Measurements from ENCODE around the gene ARMC9. TPM values are rescaled to one million over a fixed set of nuclear protein-coding genes. Genes with fewer than 3 reads are reported as not detected.
A peak's percentile ranks its signal among the peaks of the same experiment; 100 is the strongest.
"Not testable (repeated sequence)": the region's sequence is repeated elsewhere in the genome, so short reads cannot be mapped to it uniquely, and the experiment has no call there.

The ARMC9 gene
- total RNA-seq, 2 donors from 2014 or later = 6.9 to 10.1 TPM

- no peak for DNase-seq
- peaks cover 83% of the 10 kb centered on the region for H3K4me1 ChIP-seq
- H3K9me3 ChIP-seq = no peaks in the 10 kb centered on the region
- peaks cover 3% of the 10 kb centered on the region in 2 donors for H3K36me3 ChIP-seq (replicated peaks in 1 of 2; ENCODE audit: insufficient read depth in 1 of 2, low read depth in 2 of 2)
- 70 to 73% methylated on average over 16 to 27 of the region's 27 CpGs for WGBS, 2 donors
- no peak for TF ChIP-seq CTCF (IDR thresholded peaks at IDR 0.05)
- TF ChIP-seq POLR2A (IDR thresholded peaks at IDR 0.05) = no peak
- no peaks in the 10 kb centered on the region for H3K27me3 ChIP-seq
- H3K4me3 ChIP-seq = no peak overlapping the region
- ATAC-seq = no peak
- intact Hi-C loops (cut with DNase I) = loop anchor here (10.0 kb wide), 1 partner anchor 164 kb away; no protein-coding TSS in a partner anchor
- peak overlapping the region in 3 of 4 donors; percentile 84 to 96 (median 91) for H3K27ac ChIP-seq
Observed at GRCh38 chr2:231398585-231398984, 200.2 kb downstream of the ARMC9 start.

- ATAC-seq = no peak
- intact Hi-C loops (cut with DNase I) = loop anchor here (10.0 kb wide), 1 partner anchor 164 kb away; no protein-coding TSS in a partner anchor
- peaks cover 85% of the 10 kb centered on the region for H3K4me1 ChIP-seq
- TF ChIP-seq CTCF (IDR thresholded peaks at IDR 0.05) (no peak), POLR2A (IDR thresholded peaks at IDR 0.05) (no peak)
- no peak overlapping the region for H3K4me3 ChIP-seq
- 62 to 77% methylated on average over 6 to 20 of the region's 23 CpGs for WGBS, 2 donors
- no peaks in the 10 kb centered on the region for H3K27me3 ChIP-seq
- no peaks in the 10 kb centered on the region for H3K9me3 ChIP-seq
- no peak for DNase-seq
- peak overlapping the region; percentile 77 to 96 (median 88) for H3K27ac ChIP-seq
- peaks cover 3% of the 10 kb centered on the region in 2 donors for H3K36me3 ChIP-seq (replicated peaks in 1 of 2; ENCODE audit: insufficient read depth in 1 of 2, low read depth in 2 of 2)
Observed at GRCh38 chr2:231399046-231399852, 200.8 kb downstream of the ARMC9 start.

GRCh38 chr2:231399853-231400680 lies 201.6 kb downstream of the ARMC9 start:
- Histone ChIP-seq H3K4me3 (no peak overlapping the region), H3K27me3 (no peaks in the 10 kb centered on the region), H3K4me1 (peaks cover 85% of the 10 kb centered on the region), H3K36me3 (replicated peaks in 1 of 2; ENCODE audit: insufficient read depth in 1 of 2, low read depth in 2 of 2) (peaks cover 3% of the 10 kb centered on the region in 2 donors), H3K9me3 (no peaks in the 10 kb centered on the region), H3K27ac (peak overlapping the region; percentile 77 to 96 (median 88))
- TF ChIP-seq CTCF (IDR thresholded peaks at IDR 0.05) (peak in 4 of 7 experiments; percentile 40 to 50 (median 43)), POLR2A (IDR thresholded peaks at IDR 0.05) (peak in 2 of 3 donors; percentile 44 to 47)
- intact Hi-C loops (cut with DNase I) = loop anchor here (10.0 kb wide), 1 partner anchor 165 kb away; no protein-coding TSS in a partner anchor
- DNase-seq = peak; percentile 71 to 81 (median 78)
- 10 to 19% methylated on average over 12 of the region's 12 CpGs for WGBS, 2 donors
- ATAC-seq = peak; percentile 75

GRCh38 chr2:231400681-231401080 lies 202.2 kb downstream of the ARMC9 start:
- H3K36me3 ChIP-seq (replicated peaks in 1 of 2; ENCODE audit: insufficient read depth in 1 of 2, low read depth in 2 of 2); DNase-seq; H3K27me3 ChIP-seq; H3K9me3 ChIP-seq; H3K4me3 ChIP-seq; intact Hi-C loops (cut with DNase I): not testable (repeated sequence)
- peak; percentile 33 for ATAC-seq
- TF ChIP-seq CTCF (IDR thresholded peaks at IDR 0.05) = peak in 4 of 7 experiments; percentile 15 to 31 (median 24)
- H3K27ac ChIP-seq = peak overlapping the region; percentile 77 to 96 (median 88)
- peaks cover 89% of the 10 kb centered on the region for H3K4me1 ChIP-seq
- WGBS, 2 donors = 11 to 20% methylated on average over 8 of the region's 8 CpGs

- H3K9me3 ChIP-seq; H3K36me3 ChIP-seq (replicated peaks in 1 of 2; ENCODE audit: insufficient read depth in 1 of 2, low read depth in 2 of 2); H3K4me3 ChIP-seq; intact Hi-C loops (cut with DNase I); ATAC-seq; H3K27me3 ChIP-seq; DNase-seq: not testable (repeated sequence)
- peak overlapping the region in 3 of 4 donors; percentile 84 to 96 (median 91) for H3K27ac ChIP-seq
- 44 to 51% methylated on average over 19 to 23 of the region's 23 CpGs for WGBS, 2 donors
- H3K4me1 ChIP-seq = peaks cover 94% of the 10 kb centered on the region
Observed at GRCh38 chr2:231401101-231401500, 202.7 kb downstream of the ARMC9 start.

- Histone ChIP-seq H3K4me1 (peaks cover 100% of the 10 kb centered on the region), H3K27ac (peak overlapping the region in 3 of 4 donors; percentile 35 to 96 (median 91))
- H3K27me3 ChIP-seq; H3K36me3 ChIP-seq (replicated peaks in 1 of 2; ENCODE audit: insufficient read depth in 1 of 2, low read depth in 2 of 2); intact Hi-C loops (cut with DNase I); H3K4me3 ChIP-seq; DNase-seq; ATAC-seq; H3K9me3 ChIP-seq: not testable (repeated sequence)
- 23 to 25% methylated on average over 14 of the region's 14 CpGs for WGBS, 2 donors
Observed at GRCh38 chr2:231403421-231404182, 205.2 kb downstream of the ARMC9 start.

- ATAC-seq; intact Hi-C loops (cut with DNase I); DNase-seq: not testable (repeated sequence)
Observed at GRCh38 chr2:231404183-231404578, 205.8 kb downstream of the ARMC9 start.

More at GRCh38 chr2:231404183-231404578, 205.8 kb downstream of the ARMC9 start:
- peak overlapping the region in 2 of 4 donors; percentile 91 to 96 for H3K27ac ChIP-seq
- not testable (repeated sequence) for H3K9me3 ChIP-seq; H3K27me3 ChIP-seq; H3K4me3 ChIP-seq; H3K36me3 ChIP-seq (replicated peaks in 1 of 2; ENCODE audit: insufficient read depth in 1 of 2, low read depth in 2 of 2)
- H3K4me1 ChIP-seq = peaks cover 100% of the 10 kb centered on the region
- 72 to 91% methylated on average over 16 of the region's 16 CpGs for WGBS, 2 donors

Data from body of pancreas (tissue), 4 donors.